ENCODE data around the gene GOPC. TPM values are rescaled to one million over a fixed set of nuclear protein-coding genes. Genes with fewer than 3 reads are reported as not detected.
A peak's percentile ranks its signal among the peaks of the same experiment; 100 is the strongest.

Gene GOPC
- total RNA-seq, 1 experiment from 2014 or later: 18.7 TPM

DNA sequence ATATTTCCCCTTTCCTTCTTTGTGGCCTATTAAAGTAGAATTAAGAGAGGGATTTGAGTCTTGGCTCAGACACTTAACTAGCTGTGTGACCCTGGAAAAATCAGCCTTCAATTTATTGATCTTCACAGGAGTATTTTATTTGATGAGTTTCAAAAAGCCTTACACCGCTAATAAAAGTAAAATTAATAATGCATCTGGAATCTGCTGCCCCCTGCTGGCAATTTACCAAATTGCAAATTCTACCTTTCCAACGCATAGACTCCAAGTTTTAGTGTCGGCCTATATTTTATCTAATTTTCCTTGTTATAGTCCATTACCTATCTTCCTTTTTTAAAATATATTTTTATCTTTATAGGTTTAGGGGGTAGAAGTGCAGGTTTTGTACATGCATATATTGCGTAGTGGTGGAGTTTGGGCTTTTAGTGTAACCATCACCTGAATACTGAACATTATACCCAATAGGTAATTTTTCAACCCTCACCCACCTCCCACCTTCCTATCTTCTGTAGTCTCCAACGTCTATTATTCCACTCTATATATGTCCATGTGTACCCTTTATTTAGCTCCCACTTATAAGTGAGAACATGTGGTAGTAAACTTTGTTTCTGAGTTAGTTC lies 46.3 kb downstream of the GOPC start:
- Mint-ChIP-seq H3K9me3 (no peaks in the 10 kb centered on the region), H3K27me3 (ENCODE audit: low read depth) (no peaks in the 10 kb centered on the region), H3K4me3 (no peak overlapping the region), H3K4me1 (no peaks in the 10 kb centered on the region), H3K36me3 (no peaks in the 10 kb centered on the region), H3K27ac (no peak overlapping the region)
- ATAC-seq (no peak), DNase-seq (ENCODE audit: low spot score) (peak; percentile 38)
- no peak for TF ChIP-seq ETV6 (CRISPR knock-in tag; IDR thresholded peaks at IDR 0.05)
- TF ChIP-seq, protein P1, sequence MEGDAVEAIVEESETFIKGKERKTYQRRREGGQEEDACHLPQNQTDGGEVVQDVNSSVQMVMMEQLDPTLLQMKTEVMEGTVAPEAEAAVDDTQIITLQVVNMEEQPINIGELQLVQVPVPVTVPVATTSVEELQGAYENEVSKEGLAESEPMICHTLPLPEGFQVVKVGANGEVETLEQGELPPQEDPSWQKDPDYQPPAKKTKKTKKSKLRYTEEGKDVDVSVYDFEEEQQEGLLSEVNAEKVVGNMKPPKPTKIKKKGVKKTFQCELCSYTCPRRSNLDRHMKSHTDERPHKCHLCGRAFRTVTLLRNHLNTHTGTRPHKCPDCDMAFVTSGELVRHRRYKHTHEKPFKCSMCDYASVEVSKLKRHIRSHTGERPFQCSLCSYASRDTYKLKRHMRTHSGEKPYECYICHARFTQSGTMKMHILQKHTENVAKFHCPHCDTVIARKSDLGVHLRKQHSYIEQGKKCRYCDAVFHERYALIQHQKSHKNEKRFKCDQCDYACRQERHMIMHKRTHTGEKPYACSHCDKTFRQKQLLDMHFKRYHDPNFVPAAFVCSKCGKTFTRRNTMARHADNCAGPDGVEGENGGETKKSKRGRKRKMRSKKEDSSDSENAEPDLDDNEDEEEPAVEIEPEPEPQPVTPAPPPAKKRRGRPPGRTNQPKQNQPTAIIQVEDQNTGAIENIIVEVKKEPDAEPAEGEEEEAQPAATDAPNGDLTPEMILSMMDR (IDR thresholded peaks at IDR 0.05): peak; percentile 86
- POLR2A ChIA-PET: no interaction called here
- CTCF ChIA-PET: interaction anchor here (0.6 to 2.1 kb wide), 3 partner anchors 33 to 106 kb away, joined by 3 to 11 read pairs (median 6); no protein-coding TSS in a partner anchor

DNA sequence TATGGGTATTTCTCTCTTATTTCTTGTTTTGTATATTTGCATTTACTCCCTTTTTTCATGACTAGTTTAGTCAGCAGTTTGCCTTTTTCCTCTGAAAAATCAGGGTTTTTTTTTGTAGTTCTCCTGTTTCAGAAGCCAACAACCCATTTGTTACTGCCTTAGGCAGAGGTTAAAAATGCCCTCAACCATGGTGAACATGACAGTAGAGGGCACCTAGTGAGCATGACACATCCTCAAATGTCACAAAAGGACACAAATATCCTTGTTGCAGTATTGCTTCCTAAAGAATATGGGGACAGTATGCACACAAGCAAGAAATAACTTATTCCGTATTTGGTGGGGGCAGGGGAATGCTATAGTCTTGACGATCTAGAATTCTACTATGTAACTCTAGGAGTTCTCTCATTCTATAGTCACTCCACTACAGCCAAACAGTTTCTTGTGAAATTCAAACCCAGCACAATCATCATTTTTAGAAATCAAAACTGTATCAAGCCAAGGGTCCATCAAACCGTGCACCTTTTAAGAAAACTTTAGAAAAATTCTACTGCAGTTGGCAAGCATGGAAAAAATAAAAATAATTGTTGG lies 47.0 kb downstream of the GOPC start:
- Mint-ChIP-seq H3K4me1 (peaks cover 6% of the 10 kb centered on the region), H3K9me3 (no peaks in the 10 kb centered on the region), H3K27me3 (ENCODE audit: low read depth) (no peaks in the 10 kb centered on the region), H3K27ac (no peak overlapping the region), H3K36me3 (no peaks in the 10 kb centered on the region), H3K4me3 (no peak overlapping the region)
- ChIA-PET POLR2A (no interaction called here), CTCF (interaction anchor here (0.6 to 2.1 kb wide), 3 partner anchors 33 to 105 kb away, joined by 3 to 11 read pairs (median 6); no protein-coding TSS in a partner anchor)
- TF ChIP-seq, protein P1 (IDR thresholded peaks at IDR 0.05): no peak
- no peak for TF ChIP-seq ZNF671 (CRISPR knock-in tag; IDR thresholded peaks at IDR 0.05)
- TF ChIP-seq, protein P2, sequence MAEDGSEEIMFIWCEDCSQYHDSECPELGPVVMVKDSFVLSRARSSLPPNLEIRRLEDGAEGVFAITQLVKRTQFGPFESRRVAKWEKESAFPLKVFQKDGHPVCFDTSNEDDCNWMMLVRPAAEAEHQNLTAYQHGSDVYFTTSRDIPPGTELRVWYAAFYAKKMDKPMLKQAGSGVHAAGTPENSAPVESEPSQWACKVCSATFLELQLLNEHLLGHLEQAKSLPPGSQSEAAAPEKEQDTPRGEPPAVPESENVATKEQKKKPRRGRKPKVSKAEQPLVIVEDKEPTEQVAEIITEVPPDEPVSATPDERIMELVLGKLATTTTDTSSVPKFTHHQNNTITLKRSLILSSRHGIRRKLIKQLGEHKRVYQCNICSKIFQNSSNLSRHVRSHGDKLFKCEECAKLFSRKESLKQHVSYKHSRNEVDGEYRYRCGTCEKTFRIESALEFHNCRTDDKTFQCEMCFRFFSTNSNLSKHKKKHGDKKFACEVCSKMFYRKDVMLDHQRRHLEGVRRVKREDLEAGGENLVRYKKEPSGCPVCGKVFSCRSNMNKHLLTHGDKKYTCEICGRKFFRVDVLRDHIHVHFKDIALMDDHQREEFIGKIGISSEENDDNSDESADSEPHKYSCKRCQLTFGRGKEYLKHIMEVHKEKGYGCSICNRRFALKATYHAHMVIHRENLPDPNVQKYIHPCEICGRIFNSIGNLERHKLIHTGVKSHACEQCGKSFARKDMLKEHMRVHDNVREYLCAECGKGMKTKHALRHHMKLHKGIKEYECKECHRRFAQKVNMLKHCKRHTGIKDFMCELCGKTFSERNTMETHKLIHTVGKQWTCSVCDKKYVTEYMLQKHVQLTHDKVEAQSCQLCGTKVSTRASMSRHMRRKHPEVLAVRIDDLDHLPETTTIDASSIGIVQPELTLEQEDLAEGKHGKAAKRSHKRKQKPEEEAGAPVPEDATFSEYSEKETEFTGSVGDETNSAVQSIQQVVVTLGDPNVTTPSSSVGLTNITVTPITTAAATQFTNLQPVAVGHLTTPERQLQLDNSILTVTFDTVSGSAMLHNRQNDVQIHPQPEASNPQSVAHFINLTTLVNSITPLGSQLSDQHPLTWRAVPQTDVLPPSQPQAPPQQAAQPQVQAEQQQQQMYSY (CRISPR knock-in tag; IDR thresholded peaks at IDR 0.05): no peak
- ATAC-seq (peak; percentile 19; the same call in 1 of the 2 replicates), DNase-seq (ENCODE audit: low spot score) (no peak)

DNA sequence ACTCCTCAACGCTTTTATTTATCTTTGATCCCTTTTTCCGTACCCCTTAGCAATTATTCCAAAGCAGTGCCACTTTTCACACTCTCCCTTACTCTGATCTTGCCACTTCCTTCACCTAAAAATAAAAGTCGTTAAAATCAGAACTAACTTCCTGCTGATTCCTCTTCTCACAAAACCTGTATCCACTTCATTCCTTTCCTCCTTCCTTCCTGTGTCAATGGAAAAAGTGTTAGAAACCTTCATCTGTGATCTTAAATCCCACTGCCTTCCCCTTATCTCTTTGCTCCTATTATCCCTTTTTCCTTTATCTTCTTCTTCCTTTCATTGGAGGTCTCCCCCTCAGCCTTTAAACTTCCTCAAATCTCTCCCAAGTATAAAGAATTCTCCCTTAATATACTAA lies 49.2 kb downstream of the GOPC start:
- TF ChIP-seq, protein P3, sequence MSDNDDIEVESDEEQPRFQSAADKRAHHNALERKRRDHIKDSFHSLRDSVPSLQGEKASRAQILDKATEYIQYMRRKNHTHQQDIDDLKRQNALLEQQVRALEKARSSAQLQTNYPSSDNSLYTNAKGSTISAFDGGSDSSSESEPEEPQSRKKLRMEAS (CRISPR knock-in tag; IDR thresholded peaks at IDR 0.05): no peak
- TF ChIP-seq, protein P4, sequence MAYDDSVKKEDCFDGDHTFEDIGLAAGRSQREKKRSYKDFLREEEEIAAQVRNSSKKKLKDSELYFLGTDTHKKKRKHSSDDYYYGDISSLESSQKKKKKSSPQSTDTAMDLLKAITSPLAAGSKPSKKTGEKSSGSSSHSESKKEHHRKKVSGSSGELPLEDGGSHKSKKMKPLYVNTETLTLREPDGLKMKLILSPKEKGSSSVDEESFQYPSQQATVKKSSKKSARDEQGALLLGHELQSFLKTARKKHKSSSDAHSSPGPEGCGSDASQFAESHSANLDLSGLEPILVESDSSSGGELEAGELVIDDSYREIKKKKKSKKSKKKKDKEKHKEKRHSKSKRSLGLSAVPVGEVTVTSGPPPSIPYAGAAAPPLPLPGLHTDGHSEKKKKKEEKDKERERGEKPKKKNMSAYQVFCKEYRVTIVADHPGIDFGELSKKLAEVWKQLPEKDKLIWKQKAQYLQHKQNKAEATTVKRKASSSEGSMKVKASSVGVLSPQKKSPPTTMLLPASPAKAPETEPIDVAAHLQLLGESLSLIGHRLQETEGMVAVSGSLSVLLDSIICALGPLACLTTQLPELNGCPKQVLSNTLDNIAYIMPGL (CRISPR knock-in tag; IDR thresholded peaks at IDR 0.05): no peak
- TF ChIP-seq NFE2L1 (CRISPR knock-in tag; IDR thresholded peaks at IDR 0.05): no peak
- no peak for TF ChIP-seq ETV6 (CRISPR knock-in tag; IDR thresholded peaks at IDR 0.05)
- H3K27ac Mint-ChIP-seq: no peak overlapping the region
- peaks cover 8% of the 10 kb centered on the region for H3K27me3 Mint-ChIP-seq (ENCODE audit: low read depth)
- ATAC-seq (no peak), DNase-seq (ENCODE audit: low spot score) (no peak)
- peaks cover 27% of the 10 kb centered on the region for H3K4me1 Mint-ChIP-seq
- POLR2A ChIA-PET: no interaction called here
- CTCF ChIA-PET: interaction anchor here (0.6 kb wide), 1 partner anchor 1129 kb away, joined by 3 read pairs; no protein-coding TSS in a partner anchor
- no peak overlapping the region for H3K4me3 Mint-ChIP-seq
- H3K9me3 Mint-ChIP-seq: no peaks in the 10 kb centered on the region
- no peaks in the 10 kb centered on the region for H3K36me3 Mint-ChIP-seq
